H4 (cell line): ENCODE data around the gene ERAP2. TPM values are rescaled to one million over a fixed set of nuclear protein-coding genes. Genes with fewer than 3 reads are reported as not detected.
"Not testable (repeated sequence)": the region's sequence is repeated elsewhere in the genome, so short reads cannot be mapped to it uniquely, and the experiment has no call there.

ENCODE experiments used
- DNase-seq: peaks from one replicate; pipeline ENCODE4 v3.0.0-alpha.2; 2015; ENCODE audit warnings: low spot score
- total RNA-seq: library from RNA; depleted of rRNA; stranded (reverse); fragments of >200 nt; shearing (Covaris generic); gene quantifications from 2 replicates; pipeline ENCODE4 v1.2.3, GENCODE V29; 2014; rRNA removed

Gene ERAP2
- 3.9 and 8.8 TPM in 2 replicates for total RNA-seq

- DNase-seq = peak; percentile 68
These were observed at the start of gene ERAP2 for GRCh38 chr5:96876292-96876850. Gene ERAP2, plus strand, starts transcription at chr5:96876500. Its CDS starts 3,186 bp downstream, at chr5:96879686.

- no peak for DNase-seq
These were observed 47.0 kb upstream of the ERAP2 start for GRCh38 chr5:96829297-96829696.

GRCh38 chr5:96834016-96834415 is 42.3 kb upstream of the ERAP2 start:
- DNase-seq = no peak

- no peak for DNase-seq
These were observed 40.5 kb upstream of the ERAP2 start for GRCh38 chr5:96835791-96836191.

GRCh38 chr5:96836817-96837216 is 39.5 kb upstream of the ERAP2 start:
- DNase-seq = no peak

GRCh38 chr5:96837303-96837702 is 39.0 kb upstream of the ERAP2 start:
- DNase-seq = no peak

- no peak for DNase-seq
These were observed 37.9 kb upstream of the ERAP2 start for GRCh38 chr5:96838201-96839070.

- DNase-seq = no peak
These were observed 37.2 kb upstream of the ERAP2 start for GRCh38 chr5:96839071-96839592.

GRCh38 chr5:96841931-96842330 is 34.4 kb upstream of the ERAP2 start:
- DNase-seq = not testable (repeated sequence)

GRCh38 chr5:96843140-96843539 is 33.2 kb upstream of the ERAP2 start:
- DNase-seq = peak; percentile 51

GRCh38 chr5:96844481-96844990 is 31.8 kb upstream of the ERAP2 start:
- DNase-seq = peak; percentile 65

GRCh38 chr5:96851312-96852062 is 24.8 kb upstream of the ERAP2 start:
- DNase-seq = no peak

- DNase-seq = no peak
These were observed 23.5 kb upstream of the ERAP2 start for GRCh38 chr5:96852759-96853158.

- no peak for DNase-seq
These were observed 22.2 kb upstream of the ERAP2 start for GRCh38 chr5:96854067-96854466.

- DNase-seq = peak; percentile 76
These were observed 21.0 kb upstream of the ERAP2 start for GRCh38 chr5:96855031-96855872.

GRCh38 chr5:96856371-96856770 is 19.9 kb upstream of the ERAP2 start:
- DNase-seq = no peak

GRCh38 chr5:96857454-96857853 is 18.8 kb upstream of the ERAP2 start:
- DNase-seq = no peak

GRCh38 chr5:96857924-96858323 is 18.4 kb upstream of the ERAP2 start:
- DNase-seq = no peak

- no peak for DNase-seq
These were observed 16.9 kb upstream of the ERAP2 start for GRCh38 chr5:96859375-96859774.

- DNase-seq = no peak
These were observed 15.2 kb upstream of the ERAP2 start for GRCh38 chr5:96861076-96861475.

GRCh38 chr5:96863114-96863513 is 13.2 kb upstream of the ERAP2 start:
- no peak for DNase-seq
